PFSK-1 (cell line): Measurements from ENCODE around the gene CTAGE9.

Source experiments
- FOXP2 ChIP-seq: optimal IDR thresholded peaks from 2 replicates; pipeline ENCODE3; 2011; ENCODE audit warnings: borderline replicate concordance, control low read depth, inconsistent platforms; ENCODE audit not compliant: insufficient read depth; ENCODE audit errors: extremely low read length, extremely low read depth
- POLR2AphosphoS5 ChIP-seq: IDR thresholded peaks from 2 replicates; pipeline ENCODE4 v1.6.1; 2012; ENCODE audit warnings: low read depth, mild to moderate bottlenecking, control low read depth, low read length, moderate library complexity
- REST ChIP-seq, 2 experiments: IDR thresholded peaks; 2 replicates each; pipeline versions ENCODE4 v1.6.1 to v1.8.0; 2011 to 2012; ENCODE audit warnings: low read depth in 2 of 2, low read length in 2 of 2, control low read depth in 1 of 2, inconsistent platforms in 1 of 2, mild to moderate bottlenecking in 1 of 2, moderate library complexity in 1 of 2; ENCODE audit not compliant: insufficient read depth in 1 of 2
- SIN3A ChIP-seq: IDR thresholded peaks from 2 replicates; pipeline ENCODE4 v1.6.1; 2012; ENCODE audit warnings: mild to moderate bottlenecking, low read length, moderate library complexity, borderline replicate concordance; ENCODE audit not compliant: insufficient read depth
- TAF1 ChIP-seq: IDR thresholded peaks from 2 replicates; pipeline ENCODE4 v1.6.1; 2012; ENCODE audit warnings: low read length, control low read depth, borderline replicate concordance; ENCODE audit not compliant: insufficient read depth

Gene CTAGE9

DNA sequence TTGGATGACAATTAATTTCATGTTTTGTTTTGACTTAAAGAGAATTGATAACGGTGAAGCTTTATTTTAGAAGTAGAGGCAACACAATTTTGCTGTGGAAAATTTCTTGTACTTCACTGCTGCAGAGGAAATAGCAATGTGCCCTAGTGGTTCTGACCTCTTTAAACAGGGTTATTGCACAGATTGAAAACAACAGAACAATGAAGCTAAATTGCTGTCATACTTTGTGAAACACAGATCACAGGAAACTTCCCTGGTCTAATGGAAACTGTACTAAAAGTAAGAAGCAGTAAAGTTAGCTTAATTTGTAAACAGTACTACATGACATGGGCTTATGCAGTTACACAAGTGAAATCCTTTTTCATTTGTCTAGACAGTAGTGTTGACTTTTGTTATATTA is 40.9 kb downstream of the CTAGE9 start:
- TF ChIP-seq FOXP2 (no peak), TAF1 (no peak), REST (IDR thresholded peaks at IDR 0.05; ENCODE audit: insufficient read depth in 1 of 2, low read depth in 2 of 2, low read length in 2 of 2) (no peak), SIN3A (no peak), POLR2AphosphoS5 (no peak)

GRCh38 chr6:131663578-131664165 is 47.1 kb downstream of the CTAGE9 start:
- TF ChIP-seq SIN3A (no peak), TAF1 (no peak), REST (IDR thresholded peaks at IDR 0.05; ENCODE audit: insufficient read depth in 1 of 2, low read depth in 2 of 2, low read length in 2 of 2) (no peak), FOXP2 (no peak), POLR2AphosphoS5 (no peak)

DNA sequence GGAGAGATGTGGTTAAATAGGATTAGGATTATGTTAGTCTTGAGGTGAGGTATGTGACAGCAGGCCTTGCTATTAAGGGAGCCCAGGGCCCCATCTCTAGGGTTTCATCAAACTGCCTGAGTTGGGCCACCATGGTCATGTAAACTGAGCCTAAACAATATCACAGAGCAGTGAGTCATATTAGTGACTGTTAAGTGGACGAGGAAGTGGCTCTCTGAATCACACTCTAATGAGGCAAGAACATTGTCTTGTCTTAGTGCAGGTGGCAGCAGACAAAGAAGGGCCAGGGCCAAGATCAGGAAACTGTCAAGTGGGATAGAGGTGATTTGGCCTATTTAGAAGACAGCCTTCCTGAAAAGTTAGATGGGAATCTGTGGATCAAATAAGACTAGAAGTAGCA is 50.6 kb downstream of the CTAGE9 start:
- no peak for TF ChIP-seq FOXP2
- TF ChIP-seq TAF1 = no peak
- no peak for TF ChIP-seq REST (IDR thresholded peaks at IDR 0.05; ENCODE audit: insufficient read depth in 1 of 2, low read depth in 2 of 2, low read length in 2 of 2)
- no peak for TF ChIP-seq POLR2AphosphoS5
- TF ChIP-seq SIN3A = no peak
